HG03354 (cell line): Measurements from ENCODE around the gene AIF1L.
"Not testable (repeated sequence)": the region's sequence is repeated elsewhere in the genome, so short reads cannot be mapped to it uniquely, and the experiment has no call there.

Source experiments
- ATAC-seq: cut with Tn5 transposase; IDR thresholded peaks from one replicate; pipeline ENCODE4 v1.9.1; 2021; ENCODE audit warnings: mild to moderate bottlenecking; ENCODE audit not compliant: unreplicated experiment, poor library complexity, severe bottlenecking

Gene AIF1L

DNA sequence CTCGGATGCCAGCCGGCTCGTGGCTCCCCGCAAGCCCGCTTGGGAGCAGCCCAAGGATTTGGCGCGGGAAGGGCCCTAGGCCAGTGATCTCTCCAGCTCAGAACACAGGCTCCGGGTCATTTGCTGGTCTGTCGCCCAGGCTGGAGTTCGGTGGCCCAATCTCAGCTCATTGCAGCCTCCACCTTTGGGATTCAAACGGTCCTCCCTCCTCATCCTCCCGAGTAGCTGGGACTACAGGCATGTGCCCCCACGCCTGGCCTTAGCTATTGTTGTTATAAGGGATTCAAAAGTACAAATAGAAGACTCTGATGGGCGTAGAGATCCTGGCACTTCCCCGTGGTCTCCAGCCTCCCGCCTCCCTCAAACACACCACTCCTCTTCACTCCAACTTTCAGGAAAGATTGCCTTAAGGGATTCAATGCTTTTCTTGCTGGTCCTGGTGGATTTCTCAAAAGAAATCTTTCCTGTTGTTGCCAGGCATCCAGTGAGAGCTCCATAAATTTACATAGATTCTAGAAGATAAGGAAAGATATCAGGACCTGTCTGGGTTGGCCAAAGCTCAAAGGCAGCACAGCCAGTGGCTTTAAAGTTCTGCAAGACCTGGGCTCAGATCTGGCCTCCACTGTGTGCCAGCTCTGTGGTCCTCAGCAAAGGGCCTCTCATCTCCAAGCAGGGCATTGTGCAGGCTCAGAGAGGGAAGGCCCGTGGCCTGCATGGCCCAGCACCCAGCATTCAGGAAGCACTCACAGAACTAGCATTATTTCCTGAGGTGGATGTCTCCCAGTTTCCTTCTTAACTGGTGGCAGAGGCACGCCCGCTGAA lies 1.0 kb downstream of the AIF1L start:
- no peak for ATAC-seq

DNA sequence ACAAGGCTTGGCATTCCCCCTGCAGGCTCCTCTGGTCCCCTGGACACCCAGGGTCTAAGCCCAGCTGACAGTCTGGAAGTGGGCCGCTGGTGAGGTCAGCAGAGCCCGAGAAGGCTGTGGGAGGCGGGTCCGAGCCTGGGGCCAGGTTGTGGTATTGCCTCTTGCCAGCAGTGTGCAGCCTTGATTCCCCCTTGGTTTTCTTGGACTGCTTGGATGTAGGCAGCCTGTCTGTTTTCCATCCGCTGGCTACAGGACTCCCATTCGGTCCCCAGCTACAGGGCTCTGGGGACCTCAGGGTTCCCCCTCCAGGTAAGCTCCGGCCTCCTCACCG lies 1.6 kb downstream of the AIF1L start:
- ATAC-seq = no peak

GRCh38 chr9:131098391-131099101 lies 2.2 kb downstream of the AIF1L start:
- no peak for ATAC-seq

- ATAC-seq = no peak
Observed at GRCh38 chr9:131099102-131099606, 2.8 kb downstream of the AIF1L start.

- not testable (repeated sequence) for ATAC-seq
Observed at GRCh38 chr9:131099845-131100244, 3.5 kb downstream of the AIF1L start.

- no peak for ATAC-seq
Observed at GRCh38 chr9:131100445-131100844, 4.1 kb downstream of the AIF1L start.

GRCh38 chr9:131101207-131101964 lies 5.1 kb downstream of the AIF1L start:
- ATAC-seq = no peak

DNA sequence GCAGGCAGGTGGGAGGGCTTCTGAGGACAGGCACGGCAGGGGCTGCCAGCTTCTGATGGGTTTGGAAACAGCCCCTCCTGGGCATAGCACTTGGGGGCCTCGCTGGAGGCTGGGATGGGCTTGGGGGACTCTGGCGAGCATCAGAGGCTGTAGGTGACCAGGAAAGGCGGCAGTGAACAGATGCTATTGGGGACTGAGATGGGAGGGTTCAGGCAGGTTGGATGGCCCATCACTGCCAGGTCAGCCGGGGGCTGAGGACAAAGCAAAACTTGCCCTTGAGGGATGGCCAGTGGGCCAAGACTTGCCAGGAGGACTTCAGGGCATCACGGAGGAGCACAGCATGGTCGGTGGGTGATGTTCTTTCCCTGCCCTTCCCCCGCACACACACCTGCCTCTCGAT lies 6.7 kb downstream of the AIF1L start:
- ATAC-seq = no peak

GRCh38 chr9:131103535-131103934 lies 7.2 kb downstream of the AIF1L start:
- ATAC-seq = no peak

GRCh38 chr9:131104016-131104740 lies 7.8 kb downstream of the AIF1L start:
- ATAC-seq = no peak

- ATAC-seq = no peak
Observed at GRCh38 chr9:131105952-131106351, 9.6 kb downstream of the AIF1L start.

- no peak for ATAC-seq
Observed at GRCh38 chr9:131107760-131108159, 11.4 kb downstream of the AIF1L start.

- no peak for ATAC-seq
Observed at GRCh38 chr9:131111186-131111853, 15.0 kb downstream of the AIF1L start.

DNA sequence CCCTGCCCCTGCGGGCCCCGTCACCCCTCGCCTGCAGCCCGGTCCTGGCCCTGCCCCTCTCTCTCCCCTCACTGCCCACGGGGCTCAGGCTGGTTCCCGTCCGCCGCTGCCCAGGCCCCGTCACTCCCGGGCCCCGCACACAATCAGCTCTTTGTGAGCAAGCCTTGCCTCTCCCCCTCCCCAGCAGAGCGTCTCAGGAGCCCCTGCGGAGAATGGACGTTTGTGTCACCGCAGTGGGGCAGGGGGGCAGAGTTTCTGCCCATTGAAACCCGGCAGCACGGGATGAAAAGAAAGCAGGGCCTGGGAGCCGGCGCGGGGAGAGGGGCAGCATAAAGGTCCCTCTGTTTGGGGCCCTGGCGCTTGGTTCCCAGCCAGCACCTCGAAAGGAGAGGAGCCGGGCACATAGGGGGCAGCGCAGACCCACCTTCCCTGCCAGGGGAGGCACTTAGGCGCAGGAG lies 15.6 kb downstream of the AIF1L start:
- ATAC-seq = no peak

- ATAC-seq = no peak
Observed at GRCh38 chr9:131112374-131113154, 16.2 kb downstream of the AIF1L start.

DNA sequence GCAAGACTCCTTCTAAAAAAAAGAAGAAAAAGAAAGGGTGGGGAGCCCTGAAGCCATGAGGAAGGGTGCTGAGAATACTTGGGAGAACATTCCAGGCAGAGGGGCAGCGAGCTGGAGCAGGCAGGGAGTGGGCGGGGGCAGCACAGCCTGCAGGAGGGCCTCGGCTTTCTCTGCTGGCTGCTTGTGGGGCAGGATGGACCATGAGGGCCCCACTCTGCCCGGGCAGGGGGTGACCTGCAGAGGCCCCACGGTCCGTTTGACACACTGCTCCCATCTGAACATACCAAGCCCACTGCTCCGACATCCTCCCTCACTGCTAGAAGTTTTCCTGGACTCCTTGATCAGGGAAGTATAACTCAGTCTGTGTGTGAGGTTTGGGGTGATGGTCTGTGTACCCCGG lies 17.3 kb downstream of the AIF1L start:
- ATAC-seq = no peak

- ATAC-seq = no peak
Observed at GRCh38 chr9:131114084-131114535, 17.8 kb downstream of the AIF1L start.

- ATAC-seq = not testable (repeated sequence)
Observed at GRCh38 chr9:131115360-131115742, 19.0 kb downstream of the AIF1L start.
